ENCODE results near the gene TP63.

DNA sequence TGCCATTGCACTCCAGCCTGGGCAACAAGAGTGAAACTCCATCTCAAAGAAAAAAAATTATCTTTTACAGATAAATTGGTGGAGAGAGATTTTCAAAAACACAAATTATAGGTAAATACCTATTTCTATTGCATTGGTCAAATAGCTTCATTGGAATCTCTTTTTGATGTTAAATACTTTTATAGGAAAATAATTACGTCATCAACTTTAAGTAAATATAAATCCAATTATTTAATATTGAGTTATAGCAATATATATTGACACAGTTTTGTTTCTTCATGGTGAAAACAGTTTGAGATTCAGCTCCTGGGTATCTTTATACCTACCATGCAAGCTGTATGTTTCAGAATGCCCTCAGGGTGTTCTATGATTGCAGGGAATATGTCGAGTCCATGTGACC, 172.1 kb downstream of the TP63 start:
- no peak for TF ChIP-seq EZH2 (IDR thresholded peaks at IDR 0.05; ENCODE audit: insufficient read depth, low read length)
- TF ChIP-seq, protein P1, sequence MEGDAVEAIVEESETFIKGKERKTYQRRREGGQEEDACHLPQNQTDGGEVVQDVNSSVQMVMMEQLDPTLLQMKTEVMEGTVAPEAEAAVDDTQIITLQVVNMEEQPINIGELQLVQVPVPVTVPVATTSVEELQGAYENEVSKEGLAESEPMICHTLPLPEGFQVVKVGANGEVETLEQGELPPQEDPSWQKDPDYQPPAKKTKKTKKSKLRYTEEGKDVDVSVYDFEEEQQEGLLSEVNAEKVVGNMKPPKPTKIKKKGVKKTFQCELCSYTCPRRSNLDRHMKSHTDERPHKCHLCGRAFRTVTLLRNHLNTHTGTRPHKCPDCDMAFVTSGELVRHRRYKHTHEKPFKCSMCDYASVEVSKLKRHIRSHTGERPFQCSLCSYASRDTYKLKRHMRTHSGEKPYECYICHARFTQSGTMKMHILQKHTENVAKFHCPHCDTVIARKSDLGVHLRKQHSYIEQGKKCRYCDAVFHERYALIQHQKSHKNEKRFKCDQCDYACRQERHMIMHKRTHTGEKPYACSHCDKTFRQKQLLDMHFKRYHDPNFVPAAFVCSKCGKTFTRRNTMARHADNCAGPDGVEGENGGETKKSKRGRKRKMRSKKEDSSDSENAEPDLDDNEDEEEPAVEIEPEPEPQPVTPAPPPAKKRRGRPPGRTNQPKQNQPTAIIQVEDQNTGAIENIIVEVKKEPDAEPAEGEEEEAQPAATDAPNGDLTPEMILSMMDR (IDR thresholded peaks at IDR 0.05; ENCODE audit: insufficient read depth, low read depth, low read length), result no peak

Measured in astrocyte (in vitro differentiated cells and primary cell).